NB4 (cell line): ENCODE data around the gene HOXB7.

Experiments
- DNase-seq: peaks from one replicate; pipeline ENCODE4 v3.0.0; 2010; ENCODE audit warnings: low read depth
- H3K4me3 ChIP-seq: one replicate; pipeline ENCODE4 v1.5.1; 2011; ENCODE audit warnings: mild to moderate bottlenecking, low read depth, low read length, moderate library complexity
- MYC ChIP-seq: IDR thresholded peaks from 2 replicates; pipeline ENCODE4 v1.6.1; 2011; ENCODE audit warnings: low read depth, low read length
- POLR2A ChIP-seq: IDR thresholded peaks from 2 replicates; pipeline ENCODE4 v1.6.1; 2011; ENCODE audit warnings: mild to moderate bottlenecking; ENCODE audit not compliant: insufficient read length; ENCODE audit errors: extremely low read depth
- TF ChIP-seq, protein P1 (sequence below): IDR thresholded peaks from one replicate; pipeline ENCODE4 v1.5.1; 2012; ENCODE audit warnings: low read depth, low read length
- TF ChIP-seq, protein P2 (sequence below): IDR thresholded peaks from 2 replicates; pipeline ENCODE4 v1.6.1; 2011; ENCODE audit warnings: low read depth, low read length

HOXB7 gene

DNA sequence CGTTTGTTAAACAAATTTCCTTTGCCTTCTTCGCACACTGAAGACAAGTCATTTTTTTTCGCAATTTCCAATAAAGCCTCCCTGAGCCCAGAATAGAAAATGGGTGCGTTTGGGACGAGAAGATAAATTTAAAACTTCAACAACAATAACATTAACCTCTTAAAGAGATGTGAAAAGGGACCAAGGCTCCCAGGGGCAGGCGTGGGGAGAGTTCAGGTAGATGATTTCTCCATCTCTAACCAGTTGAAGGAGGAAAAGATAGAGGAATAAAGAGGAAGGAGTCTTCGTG lies 31.4 kb downstream of the HOXB7 start:
- TF ChIP-seq, protein P1, sequence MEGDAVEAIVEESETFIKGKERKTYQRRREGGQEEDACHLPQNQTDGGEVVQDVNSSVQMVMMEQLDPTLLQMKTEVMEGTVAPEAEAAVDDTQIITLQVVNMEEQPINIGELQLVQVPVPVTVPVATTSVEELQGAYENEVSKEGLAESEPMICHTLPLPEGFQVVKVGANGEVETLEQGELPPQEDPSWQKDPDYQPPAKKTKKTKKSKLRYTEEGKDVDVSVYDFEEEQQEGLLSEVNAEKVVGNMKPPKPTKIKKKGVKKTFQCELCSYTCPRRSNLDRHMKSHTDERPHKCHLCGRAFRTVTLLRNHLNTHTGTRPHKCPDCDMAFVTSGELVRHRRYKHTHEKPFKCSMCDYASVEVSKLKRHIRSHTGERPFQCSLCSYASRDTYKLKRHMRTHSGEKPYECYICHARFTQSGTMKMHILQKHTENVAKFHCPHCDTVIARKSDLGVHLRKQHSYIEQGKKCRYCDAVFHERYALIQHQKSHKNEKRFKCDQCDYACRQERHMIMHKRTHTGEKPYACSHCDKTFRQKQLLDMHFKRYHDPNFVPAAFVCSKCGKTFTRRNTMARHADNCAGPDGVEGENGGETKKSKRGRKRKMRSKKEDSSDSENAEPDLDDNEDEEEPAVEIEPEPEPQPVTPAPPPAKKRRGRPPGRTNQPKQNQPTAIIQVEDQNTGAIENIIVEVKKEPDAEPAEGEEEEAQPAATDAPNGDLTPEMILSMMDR = no peak
- TF ChIP-seq MYC (no peak), POLR2A (no peak)
- TF ChIP-seq, protein P2, sequence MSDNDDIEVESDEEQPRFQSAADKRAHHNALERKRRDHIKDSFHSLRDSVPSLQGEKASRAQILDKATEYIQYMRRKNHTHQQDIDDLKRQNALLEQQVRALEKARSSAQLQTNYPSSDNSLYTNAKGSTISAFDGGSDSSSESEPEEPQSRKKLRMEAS = no peak
- DNase-seq = no peak
- no peak overlapping the region for H3K4me3 ChIP-seq

DNA sequence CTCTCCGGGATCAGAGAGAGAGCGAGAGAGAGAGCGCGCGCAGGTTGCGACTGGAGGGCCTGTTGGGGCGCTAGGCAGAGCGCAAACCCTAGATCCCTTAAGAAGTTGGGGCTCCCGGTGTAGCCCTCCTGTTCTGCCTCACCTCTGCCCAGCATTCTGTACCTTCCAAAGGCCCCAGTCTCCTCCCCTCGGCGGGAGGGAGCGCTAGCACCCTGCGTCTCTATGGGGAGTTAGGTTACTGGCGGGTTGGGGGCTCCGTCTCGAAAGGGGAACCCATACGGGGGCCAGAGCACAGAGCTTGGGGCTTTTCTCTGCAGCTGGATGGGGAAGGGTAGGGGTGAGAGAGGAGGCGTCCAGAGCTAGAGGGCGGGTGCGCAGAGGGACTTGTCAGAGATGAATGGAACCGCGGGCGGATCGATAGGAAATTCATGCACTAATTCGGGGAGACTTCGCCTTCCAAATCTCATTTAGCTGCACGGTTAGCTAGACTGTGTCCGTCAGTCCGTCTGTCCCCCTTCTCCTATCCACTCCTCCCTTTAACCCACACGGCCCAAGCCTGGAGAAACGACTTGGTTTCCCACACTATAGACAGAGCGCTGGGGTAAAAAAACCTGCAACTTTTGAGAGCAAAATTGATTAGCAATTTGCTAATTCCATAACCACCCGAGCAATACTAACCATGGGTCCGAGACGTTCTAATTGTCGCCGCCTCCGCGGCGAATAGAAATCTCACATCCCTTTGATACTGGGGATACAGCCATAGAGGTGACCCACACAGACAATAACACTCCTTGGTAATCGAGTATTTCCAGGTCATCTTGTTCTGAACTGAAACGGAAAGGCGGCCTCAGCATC lies 32.0 kb downstream of the HOXB7 start:
- no peak overlapping the region for H3K4me3 ChIP-seq
- no peak for DNase-seq
- no peak for TF ChIP-seq POLR2A
- TF ChIP-seq MYC = no peak
- TF ChIP-seq, protein P1 = no peak
- TF ChIP-seq, protein P2 = no peak

DNA sequence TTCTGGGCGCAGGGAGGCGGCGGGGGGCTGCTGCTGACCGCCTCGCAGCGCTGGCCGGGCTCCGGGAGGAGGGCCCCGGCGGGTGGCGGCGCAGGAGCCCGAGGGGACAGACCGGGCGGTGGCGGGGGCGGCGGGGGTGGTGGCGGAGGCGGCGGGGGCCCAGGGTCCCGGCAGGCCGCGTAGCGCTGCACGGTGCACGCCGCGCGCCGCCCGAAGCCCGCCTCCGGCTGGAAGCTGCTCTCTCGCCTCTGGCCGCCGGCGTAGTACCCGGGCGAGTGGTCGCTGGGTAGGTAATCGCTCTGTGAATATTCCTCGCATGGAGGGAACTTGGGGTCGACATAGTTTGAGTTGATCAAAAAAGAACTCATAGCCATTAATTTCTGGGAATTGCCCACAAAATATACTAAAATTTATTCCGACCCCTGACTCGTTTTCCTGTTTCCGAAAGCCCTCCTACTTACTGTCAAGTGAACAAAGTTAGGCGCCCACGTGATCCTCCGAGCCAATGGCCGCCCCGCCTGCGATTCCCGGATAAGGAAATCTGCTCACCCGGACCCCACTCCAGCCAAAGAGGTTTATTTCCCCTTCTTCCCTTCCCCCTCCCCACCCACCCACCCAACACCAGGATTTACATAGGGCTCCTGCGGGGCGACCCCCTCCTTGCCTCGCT lies 32.7 kb downstream of the HOXB7 start, which contains the start of gene HOXB4:
Gene HOXB4 (minus strand): TSS at position 405 of the 670 bp plus-strand sequence. CDS start 31 bp downstream, at position 374.
- TF ChIP-seq, protein P2 = no peak
- TF ChIP-seq, protein P1 = no peak
- TF ChIP-seq MYC (no peak), POLR2A (no peak)
- H3K4me3 ChIP-seq = no peak within 1 kb of the TSS

DNA sequence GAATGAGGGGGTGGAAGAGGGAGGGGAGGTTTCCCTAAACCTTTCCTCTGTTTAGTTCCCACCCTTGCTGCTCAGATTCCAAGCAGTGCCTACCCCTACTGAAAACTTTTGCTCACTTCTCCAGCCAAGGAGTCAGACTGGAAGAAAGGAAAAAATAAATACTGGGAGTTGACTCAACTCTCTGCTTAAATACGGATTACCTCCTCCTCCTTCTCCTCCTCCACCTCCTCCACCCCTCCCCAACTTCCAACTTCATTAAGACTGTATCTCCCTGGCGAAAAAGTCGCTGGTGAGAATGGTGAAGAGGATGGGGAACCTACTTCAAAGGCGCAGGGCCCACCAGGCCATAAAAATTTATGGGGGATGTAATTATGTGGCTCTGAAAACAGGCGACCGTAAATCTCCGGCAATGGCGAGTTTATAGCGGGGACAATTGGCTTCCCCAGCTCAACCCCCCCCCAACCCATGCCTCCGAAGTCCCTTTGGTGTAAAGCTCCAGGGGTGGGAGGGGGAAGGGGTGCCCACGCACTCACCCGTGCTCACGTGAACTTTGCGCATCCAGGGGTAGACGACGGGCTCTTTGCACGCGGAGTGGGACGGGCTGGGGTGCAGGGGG lies 33.4 kb downstream of the HOXB7 start:
- no peak overlapping the region for H3K4me3 ChIP-seq
- DNase-seq = no peak
- TF ChIP-seq POLR2A (no peak), MYC (no peak)
- TF ChIP-seq, protein P1 = no peak
- TF ChIP-seq, protein P2 = no peak

More for the DNA sequence above, 32.7 kb downstream of the HOXB7 start, which contains the start of gene HOXB4:
- no peak for DNase-seq

DNA sequence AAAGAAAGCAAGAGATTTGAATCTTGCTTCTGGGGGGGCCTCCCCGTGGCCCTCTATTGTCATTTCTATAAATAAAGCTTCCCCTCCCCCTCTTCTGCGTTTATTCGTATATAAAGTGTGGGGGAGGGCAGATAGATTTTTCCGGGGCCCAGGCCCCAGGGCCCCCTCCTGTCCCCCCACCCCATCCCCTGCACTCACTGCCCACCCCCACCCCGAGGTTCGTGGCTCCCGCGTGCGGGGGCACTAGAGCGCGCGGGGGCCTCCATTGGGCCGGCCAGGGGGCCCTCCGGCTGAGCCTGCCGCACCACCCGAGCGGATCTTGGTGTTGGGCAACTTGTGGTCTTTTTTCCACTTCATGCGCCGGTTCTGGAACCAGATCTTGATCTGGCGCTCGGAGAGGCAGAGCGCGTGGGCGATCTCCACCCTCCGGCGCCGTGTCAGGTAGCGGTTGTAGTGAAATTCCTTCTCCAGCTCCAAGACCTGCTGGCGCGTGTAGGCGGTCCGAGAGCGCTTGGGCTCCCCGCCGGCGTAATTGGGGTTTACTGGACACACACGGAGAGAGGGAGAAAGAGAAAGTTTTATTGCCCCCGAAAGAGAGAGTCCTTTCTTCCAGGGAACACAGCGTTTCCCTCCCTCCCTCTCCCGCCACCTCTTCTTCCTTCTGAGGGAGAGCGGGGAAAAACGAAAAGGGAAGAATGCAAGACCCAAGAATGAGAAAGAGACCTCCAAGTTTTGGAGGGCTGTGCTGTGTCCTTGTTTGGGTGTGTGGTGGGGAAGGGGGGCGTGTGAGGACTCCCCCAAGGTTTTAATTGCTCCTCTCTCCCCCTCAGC lies 34.1 kb downstream of the HOXB7 start:
- no peak overlapping the region for H3K4me3 ChIP-seq
- no peak for DNase-seq
- no peak for TF ChIP-seq MYC
- TF ChIP-seq, protein P1 = no peak
